PC-3 (cell line): ENCODE measurements around the gene MPZL1. TPM values are rescaled to one million over a fixed set of nuclear protein-coding genes. Genes with fewer than 3 reads are reported as not detected.

Experiments used
- ATAC-seq: fragments of 200-7000 bp; cut with Tn5 transposase; 2 replicates; pipeline ENCODE4 v1.9.1; 2020; ENCODE audit warnings: mild to moderate bottlenecking, moderate library complexity
- BruUV-seq: library from RNA; stranded (reverse); fragments of 400-500 nt; replicated peaks from 2 replicates; lab custom pipeline; 2021; lab: Mats Ljungman, UMichigan
- CTCF ChIA-PET: fragments of 300-600 bp; sonication (Branson Sonifier 250); formaldehyde crosslinking; loops from one replicate; lab custom pipeline; 2022; ENCODE audit warnings: antibody characterized with exemption; lab: Charles Lee
- POLR2A ChIA-PET: fragments of 300-600 bp; sonication (Branson Sonifier 250); formaldehyde crosslinking; loops from one replicate; lab custom pipeline; 2022; ENCODE audit warnings: antibody characterized with exemption; ENCODE audit not compliant: unreplicated experiment; lab: Charles Lee
- DNase-seq: peaks from one replicate; pipeline ENCODE4 v3.0.0-alpha.2; 2015
- H2AFZ ChIP-seq: fragments of 300-600 bp; sonication (generic); 2 replicates; pipeline ENCODE4 v1.6.0; 2016; ENCODE audit warnings: antibody characterized with exemption, low read length
- H3F3A ChIP-seq: fragments of 300-600 bp; sonication (generic); one replicate; pipeline ENCODE4 v1.6.0; 2017; ENCODE audit warnings: antibody characterized with exemption, low read length, control low read depth, mild to moderate bottlenecking; ENCODE audit not compliant: unreplicated experiment
- H3K27ac ChIP-seq: fragments of 300-600 bp; sonication (generic); 2 replicates; pipeline ENCODE4 v1.5.1; 2016; ENCODE audit warnings: mild to moderate bottlenecking, low read length
- H3K27me3 ChIP-seq: fragments of 300-600 bp; sonication (generic); 2 replicates; pipeline ENCODE4 v1.6.1; 2016; ENCODE audit warnings: low read length, mixed read lengths
- H3K36me3 ChIP-seq: fragments of 300-600 bp; sonication (generic); 2 replicates; pipeline ENCODE4 v1.6.1; 2016; ENCODE audit warnings: low read depth, mixed run types, low read length, mixed read lengths
- H3K4me1 ChIP-seq: fragments of 300-600 bp; sonication (generic); 2 replicates; pipeline ENCODE4 v1.5.1; 2016; ENCODE audit warnings: low read length; ENCODE audit not compliant: insufficient read depth
- H3K4me2 ChIP-seq: fragments of 300-600 bp; sonication (generic); 2 replicates; pipeline ENCODE4 v1.6.0; 2016; ENCODE audit warnings: low read length
- H3K4me3 ChIP-seq: fragments of 300-600 bp; sonication (generic); 2 replicates; pipeline ENCODE4 v1.5.1; 2016; ENCODE audit warnings: mild to moderate bottlenecking, low read length, mixed read lengths
- H3K79me2 ChIP-seq: fragments of 300-600 bp; sonication (generic); 2 replicates; pipeline ENCODE4 v1.6.1; 2017; ENCODE audit warnings: low read length, mixed read lengths
- H3K9ac ChIP-seq: fragments of 300-600 bp; sonication (generic); 2 replicates; pipeline ENCODE4 v1.6.0; 2016; ENCODE audit warnings: mild to moderate bottlenecking, low read length
- H3K9me2 ChIP-seq: fragments of 300-600 bp; sonication (generic); replicated peaks from 2 replicates; pipeline ENCODE4 v1.6.1; 2016; ENCODE audit warnings: mixed run types, low read length, mixed read lengths
- H3K9me3 ChIP-seq: fragments of 300-600 bp; sonication (generic); 2 replicates; pipeline ENCODE4 v1.6.1; 2016; ENCODE audit warnings: low read length, mixed read lengths
- H4K20me1 ChIP-seq: fragments of 300-600 bp; sonication (generic); 2 replicates; pipeline ENCODE4 v1.6.1; 2016; ENCODE audit warnings: low read length, mixed read lengths
- CTCF ChIP-seq: fragments of 300-600 bp; sonication (generic); conservative IDR thresholded peaks from 2 replicates; pipeline ENCODE4 v1.5.1; 2017; ENCODE audit warnings: antibody characterized with exemption, low read depth, mild to moderate bottlenecking, low read length
- EZH2 ChIP-seq: fragments of 300-600 bp; sonication (generic); IDR thresholded peaks from one replicate; pipeline ENCODE4 v1.6.1; 2017; ENCODE audit warnings: antibody characterized with exemption, mild to moderate bottlenecking, low read length; ENCODE audit not compliant: unreplicated experiment
- EZH2phosphoT487 ChIP-seq: fragments of 300-600 bp; sonication (generic); IDR thresholded peaks from 2 replicates; pipeline ENCODE4 v1.6.1; 2018; ENCODE audit warnings: mild to moderate bottlenecking, antibody characterized with exemption, low read length, borderline replicate concordance
- intact Hi-C: fragments of 100-400 bp; cut with micrococcal nuclease; formaldehyde crosslinking; loops from 2 replicates; pipeline ENCODE4 v1.9.0; 2023
- total RNA-seq: library from RNA; depleted of rRNA; stranded (reverse); fragments of >200 nt; gene quantifications from 2 replicates; pipeline ENCODE4 v1.2.3, GENCODE V29; 2014

MPZL1 gene
- total RNA-seq, 1 experiment from 2014 or later, result 86.5 TPM

- no peak overlapping the region for H3K27ac ChIP-seq
- H3K9me3 ChIP-seq, result no peaks in the 10 kb centered on the region
- CTCF ChIA-PET, result no interaction called here
- intact Hi-C loops, result no loop called here
- no peak overlapping the region for H3K4me2 ChIP-seq
- no peak overlapping the region for H3K4me3 ChIP-seq
- TF ChIP-seq CTCF (no peak), EZH2 (no peak), EZH2phosphoT487 (no peak)
- no peak overlapping the region for H3K9ac ChIP-seq
- peaks cover 24% of the 10 kb centered on the region; the same call in 1 of the 2 replicates for H3K27me3 ChIP-seq
- BruUV-seq, result no TSS peak
- no peaks in the 10 kb centered on the region for H3K36me3 ChIP-seq
- H3K9me2 ChIP-seq, result no peaks in the 10 kb centered on the region
- no peak for ATAC-seq
- no peak overlapping the region for H2AFZ ChIP-seq
- no peaks in the 10 kb centered on the region for H3K4me1 ChIP-seq
- no peak for DNase-seq
- POLR2A ChIA-PET, result interaction anchor here (0.6 kb wide), 1 partner anchor 48 kb away, joined by 4 read pairs; no protein-coding TSS in a partner anchor
- no peaks in the 10 kb centered on the region for H3K79me2 ChIP-seq
- no peaks in the 10 kb centered on the region for H4K20me1 ChIP-seq
- H3F3A ChIP-seq, result no peaks in the 10 kb centered on the region
Observed at GRCh38 chr1:167676205-167676915, 45.4 kb upstream of the MPZL1 start.

- Histone ChIP-seq H3K27me3 (peaks cover 24% of the 10 kb centered on the region; the same call in 1 of the 2 replicates), H3K4me2 (no peak overlapping the region), H3F3A (no peaks in the 10 kb centered on the region), H3K9me2 (no peaks in the 10 kb centered on the region), H4K20me1 (no peaks in the 10 kb centered on the region), H3K36me3 (no peaks in the 10 kb centered on the region), H2AFZ (no peak overlapping the region), H3K9ac (no peak overlapping the region), H3K9me3 (no peaks in the 10 kb centered on the region), H3K4me3 (no peak overlapping the region), H3K27ac (no peak overlapping the region), H3K4me1 (no peaks in the 10 kb centered on the region), H3K79me2 (no peaks in the 10 kb centered on the region)
- ATAC-seq, result no peak
- intact Hi-C loops, result no loop called here
- no peak for TF ChIP-seq EZH2
- no peak for TF ChIP-seq EZH2phosphoT487
- TF ChIP-seq CTCF, result no peak
- no TSS peak for BruUV-seq
- ChIA-PET CTCF (no interaction called here), POLR2A (interaction anchor here (0.6 kb wide), 1 partner anchor 49 kb away, joined by 4 read pairs; no protein-coding TSS in a partner anchor)
- DNase-seq, result no peak
Observed at GRCh38 chr1:167676916-167677848, 44.6 kb upstream of the MPZL1 start.
